NCI-H187 treated with DMSO at 0.1 percent for 48 hours (cell line): ENCODE measurements around the gene FBXL4.

Experiments used
- DNase-seq: peaks from one replicate; lab custom pipeline; 2025; lab: John Stamatoyannopoulos, UW

Gene FBXL4

DNA sequence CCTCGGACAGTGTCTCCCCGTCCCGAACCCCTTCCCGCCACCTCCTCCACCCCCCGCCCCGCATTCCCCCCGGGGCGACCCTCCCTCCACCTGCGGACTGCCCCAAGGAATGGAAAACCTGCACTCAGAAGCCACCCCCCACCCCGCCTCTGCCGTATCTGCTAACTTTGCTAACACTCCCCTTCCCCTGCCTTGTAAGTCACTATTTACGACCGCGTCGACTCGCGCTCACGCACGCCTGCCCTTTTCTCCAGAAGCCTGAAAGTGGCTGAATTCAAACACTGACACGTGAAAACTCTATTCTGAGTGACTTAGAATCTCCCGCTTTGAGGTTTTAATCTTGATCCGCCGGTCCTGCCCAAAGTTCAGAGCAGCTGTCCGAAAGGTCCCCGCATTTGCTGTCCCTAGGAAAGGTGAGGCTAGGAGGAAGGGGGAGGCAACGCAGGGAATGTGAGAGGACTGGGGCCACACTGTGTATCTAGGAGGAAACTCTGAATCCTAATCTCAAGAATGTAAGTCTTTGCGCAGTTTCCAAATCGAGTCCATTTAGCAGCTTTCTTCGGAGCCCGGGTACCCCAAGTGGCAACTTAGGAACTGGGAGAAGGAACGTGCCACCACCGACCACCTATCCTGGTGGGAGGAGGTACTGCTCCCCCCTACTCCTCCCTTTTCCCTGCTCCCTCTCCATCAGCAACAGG is 122.7 kb downstream of the FBXL4 start:
- no peak for DNase-seq

DNA sequence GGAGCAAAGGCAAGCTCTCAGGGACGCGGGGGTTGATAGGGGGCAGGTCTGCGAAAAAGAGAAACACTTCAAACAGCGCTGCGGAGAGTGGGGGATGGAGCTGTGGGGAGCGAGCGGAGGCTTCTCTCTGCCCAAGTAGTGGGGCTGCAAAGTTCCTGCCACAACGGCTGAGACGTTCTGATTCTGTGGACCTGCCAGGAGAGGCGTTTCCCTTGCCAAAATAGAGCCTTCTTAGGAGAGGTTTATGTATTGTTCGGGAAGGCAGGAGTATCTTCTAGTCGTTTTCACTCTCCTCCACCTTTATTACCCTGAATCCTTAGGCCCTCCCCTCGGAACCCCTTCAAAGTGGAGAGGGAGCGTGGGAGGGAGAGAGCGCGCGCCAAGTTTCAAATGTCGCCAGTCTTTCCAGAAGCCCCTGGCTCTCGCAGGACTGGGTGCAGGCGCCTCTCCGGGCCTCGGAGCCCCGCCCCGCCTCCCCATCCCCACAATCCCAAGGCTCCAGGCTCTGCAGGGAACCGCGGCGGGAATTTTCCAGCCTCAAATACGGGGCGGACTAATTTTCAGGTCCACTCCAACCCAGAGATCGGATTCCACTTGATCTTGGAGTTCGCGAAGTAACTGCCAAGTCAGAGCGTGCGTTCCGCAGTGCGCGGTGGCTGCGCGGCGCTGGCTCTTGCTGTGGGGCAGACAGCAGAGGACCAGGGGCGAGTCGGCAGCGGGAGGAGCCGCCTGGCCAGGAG is 123.4 kb downstream of the FBXL4 start:
- DNase-seq, result peak; percentile 48

DNA sequence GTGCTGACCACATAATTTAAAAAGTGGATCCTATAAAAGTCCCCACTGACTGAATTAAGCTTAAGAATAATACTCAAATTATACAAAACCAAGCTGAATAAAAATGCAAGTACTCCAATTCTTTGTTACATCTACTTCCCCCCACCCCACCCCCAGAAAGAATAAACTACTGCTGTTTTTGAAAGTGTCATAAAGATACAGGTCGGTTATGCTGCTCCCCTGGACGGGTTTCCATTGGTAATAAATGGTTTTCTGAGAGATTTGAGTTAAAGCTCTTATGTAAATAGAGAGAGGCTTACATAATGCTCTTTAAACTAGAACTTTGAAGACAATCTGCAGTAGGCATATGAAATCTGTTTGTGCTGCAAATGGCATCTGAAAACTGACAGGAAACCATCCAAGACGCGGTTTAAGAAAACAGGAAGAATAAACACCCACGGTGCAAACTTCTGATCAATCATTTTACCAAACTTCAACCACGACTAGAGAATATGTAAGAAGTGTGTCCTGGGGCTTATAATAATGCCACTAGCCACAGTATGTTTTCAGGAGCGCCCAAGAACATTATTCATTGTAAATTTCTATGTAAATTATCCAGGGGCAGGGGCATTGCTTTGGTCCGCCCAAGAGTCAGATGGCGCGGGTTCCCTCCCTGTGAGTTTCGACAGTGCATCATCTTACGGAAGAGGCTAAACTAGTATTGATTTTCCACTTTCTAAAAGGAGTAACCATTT is 124.2 kb downstream of the FBXL4 start:
- DNase-seq, result no peak

DNA sequence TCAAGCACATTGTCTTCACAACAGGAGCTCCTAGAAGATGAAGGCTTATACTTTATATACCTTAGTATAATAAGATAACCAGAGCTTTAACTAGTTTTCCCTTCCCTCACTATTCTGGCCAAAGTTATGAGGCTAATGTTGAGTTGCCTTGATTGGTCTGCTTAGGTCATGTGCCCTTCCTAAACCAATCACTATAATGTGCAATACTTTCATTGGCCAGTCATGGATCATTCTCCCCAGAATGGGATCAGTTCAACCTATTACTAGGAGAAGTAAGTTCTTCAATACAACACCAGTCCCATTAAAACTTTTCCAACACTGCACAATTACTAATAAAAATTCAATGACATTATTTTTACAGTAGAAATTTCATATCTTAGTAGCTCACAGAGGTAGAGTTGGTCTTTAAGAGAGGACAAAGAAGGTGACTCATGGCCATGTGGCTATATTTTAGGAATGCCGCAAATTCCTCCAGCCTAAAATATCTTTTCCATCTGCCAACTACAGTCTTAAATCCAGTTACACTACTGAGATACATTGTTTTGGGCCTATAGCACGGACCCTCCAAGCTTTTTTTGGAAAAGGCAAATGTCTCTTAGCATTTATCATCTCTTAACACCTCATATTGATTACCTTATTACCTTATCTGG is 125.9 kb downstream of the FBXL4 start:
- DNase-seq, result no peak
